ENCODE measurements around the gene DPYSL3.

Gene DPYSL3

DNA sequence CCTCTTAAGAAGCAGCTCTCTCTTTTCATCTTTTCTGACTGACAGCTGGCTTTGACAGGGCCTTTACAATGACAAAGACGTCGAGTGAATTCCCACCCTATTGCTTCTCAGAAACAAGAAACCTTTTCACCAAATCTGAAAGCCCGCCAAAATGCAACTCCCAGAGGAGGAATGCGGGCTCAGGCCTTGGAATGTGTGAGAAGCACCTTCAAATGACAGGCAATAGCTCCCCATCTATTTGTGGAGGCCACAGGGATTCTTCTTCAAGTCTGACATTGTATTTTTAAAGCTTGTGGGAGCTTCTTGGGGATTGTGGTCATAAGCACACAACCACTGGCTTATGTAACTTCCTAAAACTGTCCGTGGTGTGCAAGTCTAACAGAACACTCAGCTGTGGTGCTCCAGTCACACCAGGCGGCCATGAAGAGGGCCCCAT is 72.7 kb downstream of the DPYSL3 start:
- DNase-seq (ENCODE audit: low read depth), result no peak

DNA sequence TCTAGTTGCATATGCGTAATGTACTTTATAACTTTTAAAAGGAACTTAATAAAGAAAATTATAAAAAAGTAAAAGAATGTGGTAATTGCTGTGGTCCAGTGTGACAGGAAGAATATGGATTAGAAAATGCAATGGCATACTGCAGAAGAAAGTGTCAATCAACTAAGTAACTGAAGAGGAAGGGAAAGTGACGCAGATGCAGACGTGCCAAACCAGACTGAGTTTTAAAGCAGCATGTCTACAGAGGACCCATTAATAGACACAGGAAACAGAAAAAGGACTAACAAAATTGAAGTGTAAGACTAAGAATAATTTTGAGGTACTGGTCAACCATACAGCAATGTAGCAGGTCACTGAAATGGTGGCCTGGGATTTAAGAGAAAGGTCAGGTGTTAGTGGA is 73.3 kb downstream of the DPYSL3 start:
- no peak for DNase-seq (ENCODE audit: low read depth)

DNA sequence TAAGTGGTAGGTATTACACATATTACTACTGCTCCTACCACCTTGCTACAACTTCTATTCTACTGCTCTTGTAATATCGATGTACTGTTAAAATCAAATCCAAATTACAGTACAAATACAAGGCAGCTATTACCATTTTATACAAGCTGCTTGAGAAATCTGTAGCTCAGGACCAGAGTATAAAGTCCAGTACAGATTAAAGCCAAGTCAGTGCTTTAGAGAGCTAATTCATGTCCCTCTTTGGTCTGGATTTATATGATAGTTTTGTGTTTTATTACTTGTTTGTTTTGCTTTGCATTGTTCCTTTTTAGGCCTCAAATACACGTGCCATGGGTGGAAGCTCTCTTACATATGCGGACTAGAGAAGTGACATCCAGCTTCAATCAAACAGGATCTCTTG is 75.8 kb downstream of the DPYSL3 start:
- DNase-seq (ENCODE audit: low read depth), result no peak

DNA sequence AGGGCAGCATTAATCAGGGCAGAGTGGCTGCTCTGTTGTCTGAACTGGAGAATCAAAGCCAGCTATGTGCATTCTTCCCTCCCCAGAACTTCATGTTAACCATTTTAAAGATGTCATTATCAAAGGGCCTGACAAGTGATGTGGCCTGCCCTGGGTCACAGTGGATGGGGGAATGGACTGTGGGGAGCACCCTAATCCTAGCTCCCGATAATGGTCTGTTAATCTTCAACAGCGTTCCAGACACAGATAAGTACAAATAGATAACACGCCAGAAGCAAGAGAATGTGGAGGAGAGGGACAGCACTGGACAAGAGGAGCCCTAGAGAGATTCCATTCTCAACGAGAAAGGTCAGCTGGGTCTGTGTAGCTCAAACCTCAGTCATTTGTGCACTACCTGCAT is 77.5 kb downstream of the DPYSL3 start:
- no peak for DNase-seq (ENCODE audit: low read depth)

DNA sequence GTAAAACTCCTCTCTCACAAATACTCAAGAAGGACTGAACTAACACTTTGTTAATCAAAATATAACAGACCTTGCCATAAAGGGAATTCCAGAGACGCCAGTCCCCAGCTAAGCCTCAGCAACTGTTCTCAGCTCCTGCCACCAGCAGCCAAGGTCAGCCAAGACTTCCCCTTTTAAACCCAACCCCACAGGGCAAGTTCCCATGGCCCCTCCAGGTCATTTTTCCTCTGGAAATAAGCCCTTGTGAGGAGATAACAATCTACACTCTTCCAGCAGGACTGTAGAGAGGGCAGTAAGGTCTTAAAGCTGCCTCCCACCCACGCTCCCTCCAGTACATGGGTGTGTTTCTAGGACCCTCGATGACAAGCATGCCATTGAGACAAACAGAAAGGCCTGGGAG is 78.3 kb downstream of the DPYSL3 start:
- DNase-seq (ENCODE audit: low read depth), result no peak

DNA sequence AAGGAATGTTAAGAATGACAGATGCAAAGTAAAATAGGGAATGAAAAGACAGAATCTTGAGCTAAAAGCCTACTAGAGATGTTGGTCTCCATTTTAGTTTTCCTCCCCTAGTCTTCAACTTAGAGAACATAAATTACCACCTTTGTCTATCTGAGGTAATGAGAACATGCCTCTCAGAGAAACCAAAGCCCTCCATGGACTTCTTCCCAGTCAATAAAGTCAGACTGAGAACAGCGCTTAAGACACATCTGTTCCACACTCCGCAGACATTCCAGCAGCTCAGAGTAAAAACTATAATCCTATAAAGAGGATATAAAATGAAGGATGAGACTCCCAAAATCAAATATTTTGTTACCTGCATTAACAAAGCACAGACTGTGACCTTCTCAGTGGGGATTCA is 79.2 kb downstream of the DPYSL3 start:
- no peak for DNase-seq (ENCODE audit: low read depth)

DNA sequence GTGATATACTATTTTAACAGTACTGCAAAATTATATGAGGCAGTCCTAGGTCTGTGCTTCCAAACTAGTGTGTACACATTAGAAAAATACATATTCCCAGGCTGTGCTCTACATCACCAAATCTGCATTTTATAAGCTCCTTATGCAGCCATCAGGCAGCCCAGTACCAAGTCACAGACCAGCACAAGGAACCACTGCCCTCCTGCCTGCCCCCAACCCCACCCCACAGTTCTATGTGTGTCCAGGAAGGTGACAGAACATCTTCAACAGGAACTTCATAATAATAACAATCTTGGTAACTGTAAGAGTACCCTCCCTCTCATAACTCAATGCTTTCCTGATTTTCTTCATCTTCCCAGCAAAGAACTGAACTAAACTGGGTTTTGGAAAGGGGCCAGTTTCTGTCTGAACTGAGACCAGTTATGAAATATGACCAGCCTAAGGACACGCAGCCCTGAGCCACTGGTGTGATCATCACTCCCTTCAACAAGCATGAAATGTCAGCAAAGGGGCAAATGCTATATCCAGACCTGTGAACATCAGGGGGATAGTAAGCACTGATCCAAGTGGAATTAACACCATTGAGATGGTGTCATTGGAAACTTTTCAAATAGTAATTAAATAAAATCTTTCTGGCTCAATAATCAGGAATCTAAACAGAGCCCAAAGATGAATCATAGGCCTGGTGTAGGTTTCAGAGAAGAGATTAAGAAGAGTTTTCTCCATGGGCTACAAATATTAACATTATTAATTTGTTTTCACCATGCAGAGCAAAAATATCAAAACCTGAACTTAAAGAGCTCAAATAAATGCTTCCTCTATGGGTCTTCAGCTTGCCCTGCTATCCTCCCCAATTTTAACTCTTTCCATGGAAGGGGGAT is 82.1 kb downstream of the DPYSL3 start:
- no peak for DNase-seq (ENCODE audit: low read depth)

DNA sequence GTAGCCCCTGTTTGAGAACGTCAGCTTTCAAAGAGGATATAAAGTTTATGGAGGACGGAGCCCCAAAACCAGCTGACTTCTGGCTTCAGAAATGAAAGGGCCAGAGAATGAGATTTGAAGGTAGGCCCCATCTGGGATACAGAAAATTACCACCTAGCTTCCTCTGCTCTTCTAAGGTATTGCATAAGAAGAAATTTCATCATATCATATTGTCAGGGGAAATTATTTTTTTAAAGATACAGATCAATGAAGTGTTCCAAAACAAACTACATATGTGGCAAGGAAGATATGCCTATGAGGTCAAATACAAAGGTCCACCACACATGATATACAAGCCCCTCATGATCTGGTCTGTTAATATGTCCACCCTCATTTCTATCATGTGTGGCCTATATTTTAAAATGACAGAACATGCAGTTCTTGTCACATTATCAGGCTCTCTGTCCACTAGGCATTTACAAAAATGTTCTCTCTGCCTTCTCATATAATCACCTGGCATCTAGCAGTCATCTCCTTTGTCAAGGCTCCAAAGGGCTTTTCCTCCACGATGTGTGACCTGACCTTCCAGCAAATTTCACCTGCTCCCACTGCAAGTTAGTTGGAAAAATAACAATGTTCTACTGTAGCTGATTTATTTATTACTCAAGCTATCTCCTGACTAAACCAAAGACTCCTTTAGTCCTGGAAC is 83.1 kb downstream of the DPYSL3 start:
- no peak for DNase-seq (ENCODE audit: low read depth)

DNA sequence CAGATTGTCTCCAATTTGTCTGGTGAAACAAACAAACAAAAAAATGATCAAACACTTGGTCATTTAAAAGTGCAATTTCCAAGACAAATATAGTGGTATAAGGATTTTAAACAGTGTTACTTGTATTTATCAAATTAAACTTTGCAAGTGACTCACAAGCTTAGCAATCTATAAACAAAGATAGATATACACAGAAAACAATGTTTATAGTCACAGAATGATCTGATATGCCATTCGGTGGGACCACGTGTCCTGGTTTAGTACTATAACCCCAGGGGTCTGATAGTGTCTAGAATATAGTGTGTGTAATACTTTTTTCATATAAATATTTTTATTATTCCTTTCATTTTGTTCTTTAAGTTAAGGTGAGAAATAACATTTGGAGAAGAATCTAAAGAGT is 91.3 kb downstream of the DPYSL3 start:
- DNase-seq (ENCODE audit: low read depth), result no peak

DNA sequence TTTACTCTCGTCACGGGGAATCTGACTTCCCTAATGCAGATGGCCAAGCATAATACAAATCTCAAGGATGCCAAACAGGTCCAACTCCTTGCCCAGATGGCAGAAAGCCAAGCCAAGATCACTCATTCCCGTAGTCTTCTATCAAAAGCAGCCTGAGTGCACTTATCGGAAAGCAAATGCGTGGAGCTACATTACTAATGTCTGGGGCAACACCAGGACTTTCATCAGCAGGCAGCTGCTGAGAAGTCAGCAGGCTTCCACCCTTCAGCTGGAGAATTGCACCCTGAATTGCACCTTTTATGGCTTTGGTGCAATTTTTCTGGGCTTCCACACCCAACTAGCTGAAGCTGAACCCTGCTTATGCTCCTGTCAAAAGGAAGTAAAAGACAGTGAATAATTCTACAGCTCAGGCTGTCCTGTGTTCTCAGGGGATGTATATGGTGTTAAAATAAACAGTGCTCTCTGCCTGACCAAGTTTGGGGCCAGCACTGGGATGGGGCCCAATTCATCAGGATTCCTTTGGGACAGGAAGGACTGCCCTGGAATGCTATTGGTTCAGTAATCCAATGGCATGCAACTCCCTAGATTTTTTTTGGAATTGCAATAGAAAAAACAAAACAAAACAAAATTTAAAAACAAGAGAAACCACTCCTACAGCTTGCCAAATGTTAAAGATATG is 92.6 kb downstream of the DPYSL3 start:
- DNase-seq (ENCODE audit: low read depth), result peak; percentile 35

DNA sequence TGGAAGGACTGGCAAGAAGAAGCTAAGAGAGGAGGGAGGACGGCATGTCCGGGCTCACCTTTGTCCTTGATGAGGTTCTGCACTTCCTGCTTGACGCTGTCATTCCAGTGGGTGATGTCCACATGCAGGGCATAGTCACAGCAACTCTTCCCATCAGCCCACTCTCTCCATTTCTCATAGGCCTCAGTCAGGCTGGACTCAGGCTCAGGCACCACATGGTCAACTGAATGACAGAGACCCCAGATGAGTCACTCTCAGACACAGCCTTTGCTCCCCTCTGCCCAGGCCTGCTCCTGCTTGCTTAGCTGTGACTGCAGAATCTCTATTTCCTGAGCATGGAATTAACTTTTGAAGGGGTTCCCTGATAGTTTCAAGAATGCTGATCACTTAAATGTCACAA is 94.2 kb downstream of the DPYSL3 start:
- DNase-seq (ENCODE audit: low read depth), result no peak

DNA sequence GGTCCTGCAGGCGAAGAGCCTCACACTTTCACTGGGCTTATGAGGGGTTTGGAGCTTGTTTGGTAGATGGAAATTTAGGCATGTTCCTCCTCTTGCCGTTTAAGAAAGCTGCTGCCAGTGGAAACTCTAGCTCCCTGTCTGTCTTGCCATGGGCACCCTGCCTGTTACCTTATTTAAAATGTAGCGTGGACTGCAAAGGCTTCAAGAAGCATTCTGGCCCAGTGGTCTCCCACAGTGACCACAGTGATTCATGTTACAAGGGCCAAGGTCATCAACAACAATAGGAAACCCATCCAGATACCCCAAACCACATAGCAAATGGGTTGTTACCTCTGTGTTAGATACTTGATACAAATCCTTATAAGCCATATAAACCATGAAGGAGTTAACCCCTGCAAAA is 96.6 kb downstream of the DPYSL3 start:
- DNase-seq (ENCODE audit: low read depth), result no peak

DNA sequence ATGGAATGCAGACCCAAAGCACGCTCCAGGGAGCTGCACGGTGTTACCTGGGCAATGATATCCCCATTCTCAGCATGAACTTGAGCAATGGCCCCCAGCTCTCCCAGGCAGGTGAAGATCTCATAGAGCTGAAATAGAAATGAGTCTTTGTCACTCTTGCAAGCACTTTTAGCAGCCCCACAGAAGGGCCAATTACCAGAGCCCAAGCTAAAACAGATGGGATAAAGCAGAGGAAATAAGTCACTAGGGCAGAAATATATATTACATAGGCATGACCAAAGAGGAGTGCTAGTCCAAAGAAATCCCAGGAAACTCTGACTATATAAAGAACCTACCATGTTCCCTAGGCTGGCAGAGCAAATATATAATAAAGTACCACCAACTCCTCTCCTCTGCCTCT is 97.3 kb downstream of the DPYSL3 start:
- no peak for DNase-seq (ENCODE audit: low read depth)

DNA sequence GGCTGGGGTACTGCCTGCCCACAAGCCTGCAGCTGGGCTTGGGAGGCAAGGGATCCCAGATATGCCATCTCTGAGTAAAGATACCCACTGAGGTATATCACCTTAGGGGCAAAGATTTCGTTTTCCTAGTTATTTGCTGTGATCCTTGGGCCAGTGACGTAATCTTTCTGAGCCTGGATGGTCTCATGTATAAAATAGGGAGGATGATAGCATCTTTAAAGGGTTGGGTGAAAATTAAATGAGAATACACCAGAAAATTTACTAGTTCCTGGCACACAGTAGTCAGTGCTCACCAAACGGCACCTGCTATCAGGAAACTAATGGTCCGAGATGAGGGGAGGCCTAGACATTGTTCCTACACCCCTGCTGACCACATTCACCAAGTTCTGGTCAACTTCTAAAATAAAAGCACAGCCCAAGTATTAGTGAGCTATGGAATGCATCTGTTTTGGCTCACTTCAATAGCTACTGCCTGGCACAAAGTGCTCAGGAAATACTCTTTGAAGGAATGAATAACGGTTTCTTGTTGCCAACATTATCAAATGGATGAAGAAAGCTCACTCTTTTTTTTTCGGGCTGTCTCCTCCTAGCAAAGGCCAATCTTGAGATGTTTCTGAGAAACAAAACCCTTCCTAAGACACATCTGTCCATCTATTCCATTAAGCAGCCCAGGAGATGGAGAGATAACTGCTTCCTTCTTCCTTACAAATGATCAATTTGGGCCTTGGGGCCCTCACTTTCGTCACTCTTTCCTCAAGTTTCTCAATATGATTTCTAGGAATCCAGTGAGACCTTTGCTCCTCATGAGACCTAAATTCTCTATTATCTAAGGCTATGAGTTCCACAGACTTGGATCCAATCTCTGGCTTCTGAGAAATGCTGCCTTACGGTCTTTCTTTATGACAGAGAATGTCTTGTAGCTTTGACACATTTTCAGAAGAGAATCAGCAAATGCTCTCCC is 98.2 kb downstream of the DPYSL3 start:
- DNase-seq (ENCODE audit: low read depth), result no peak

DNA sequence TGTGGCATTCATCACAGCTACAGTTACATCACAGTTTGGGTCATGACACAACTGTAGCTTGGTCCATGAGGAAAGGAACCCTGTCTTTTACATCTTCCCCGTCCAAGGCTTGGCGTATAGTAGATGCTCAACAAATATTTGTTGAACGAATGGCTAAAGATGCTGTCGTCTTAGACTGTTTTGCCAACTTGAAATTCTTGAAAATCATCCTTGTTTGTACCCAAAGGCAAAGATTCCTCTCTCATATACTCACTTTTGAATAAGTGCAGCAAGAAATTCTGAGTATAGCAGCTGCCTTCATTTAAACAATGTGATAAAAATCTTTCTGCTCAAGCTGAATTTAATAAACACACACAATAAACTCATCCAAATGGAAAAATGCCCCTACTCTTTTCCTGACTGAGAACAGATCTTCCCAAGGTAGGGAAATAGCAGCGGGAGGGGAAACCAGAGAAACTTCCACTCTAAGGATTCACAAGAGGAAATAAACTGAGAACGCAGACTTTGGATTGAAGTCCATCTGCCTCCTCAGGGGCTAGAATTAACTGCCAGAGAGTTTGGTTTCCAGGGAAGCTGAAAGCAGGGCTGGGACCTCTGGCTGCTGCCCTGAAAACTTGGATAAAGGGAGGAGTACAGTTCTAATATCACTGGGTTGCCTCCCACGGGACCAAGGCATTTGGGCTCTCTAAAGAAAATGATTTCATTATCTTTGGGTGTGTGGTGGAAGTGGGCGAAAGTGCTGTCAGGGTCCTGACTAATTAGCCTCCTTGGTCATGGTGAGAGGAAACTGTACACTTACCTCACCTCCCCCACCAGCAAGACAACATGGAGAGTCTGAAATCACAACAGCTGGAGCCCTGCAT is 99.1 kb downstream of the DPYSL3 start:
- no peak for DNase-seq (ENCODE audit: low read depth)

DNA sequence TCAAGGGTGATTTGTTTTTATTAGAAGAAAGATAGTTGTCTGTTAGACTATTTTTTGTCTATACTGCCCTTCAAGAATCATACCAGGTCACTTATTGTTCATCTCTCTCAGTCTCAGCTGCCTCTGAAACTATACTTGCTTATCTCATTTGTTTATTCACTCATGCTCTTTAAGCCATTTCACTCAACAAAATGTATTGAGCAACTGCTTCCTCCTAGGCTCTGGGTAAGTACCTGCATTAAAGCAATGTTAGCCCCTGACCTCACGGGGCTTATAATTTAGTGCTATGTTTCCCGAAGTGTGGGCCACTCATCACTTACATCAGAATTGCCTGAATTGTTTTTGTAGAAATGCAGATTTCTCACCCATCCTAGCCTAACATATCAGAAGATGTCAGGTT is 100.9 kb downstream of the DPYSL3 start:
- DNase-seq (ENCODE audit: low read depth), result no peak

DNA sequence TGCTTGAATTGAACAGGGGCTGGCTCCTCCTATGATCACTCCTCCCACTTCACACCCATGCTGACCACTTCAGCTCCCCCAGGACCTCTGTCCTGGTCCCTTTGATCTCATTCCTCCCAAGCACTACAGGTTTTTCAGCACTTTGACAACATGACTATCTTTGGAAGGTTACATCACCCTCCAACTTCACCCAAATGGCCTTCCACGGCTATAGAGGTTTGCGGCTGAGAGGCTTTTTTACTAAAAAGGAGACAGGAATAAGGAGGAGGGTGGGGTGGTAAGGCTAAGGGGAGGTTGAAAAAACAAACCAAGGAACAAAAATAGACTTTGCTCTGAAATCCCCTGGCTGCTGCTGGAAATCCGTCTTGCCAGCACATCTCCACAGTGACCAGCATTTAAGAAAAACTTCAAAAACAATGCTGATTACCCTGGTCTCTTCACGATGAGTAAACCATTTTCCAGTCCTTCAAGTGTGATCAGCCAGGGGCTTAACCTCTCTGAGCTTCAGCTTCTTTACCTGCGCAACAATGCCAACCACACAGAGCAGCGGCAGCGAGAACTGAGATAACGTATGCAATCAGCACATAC is 102.7 kb downstream of the DPYSL3 start:
- no peak for DNase-seq (ENCODE audit: low read depth)

DNA sequence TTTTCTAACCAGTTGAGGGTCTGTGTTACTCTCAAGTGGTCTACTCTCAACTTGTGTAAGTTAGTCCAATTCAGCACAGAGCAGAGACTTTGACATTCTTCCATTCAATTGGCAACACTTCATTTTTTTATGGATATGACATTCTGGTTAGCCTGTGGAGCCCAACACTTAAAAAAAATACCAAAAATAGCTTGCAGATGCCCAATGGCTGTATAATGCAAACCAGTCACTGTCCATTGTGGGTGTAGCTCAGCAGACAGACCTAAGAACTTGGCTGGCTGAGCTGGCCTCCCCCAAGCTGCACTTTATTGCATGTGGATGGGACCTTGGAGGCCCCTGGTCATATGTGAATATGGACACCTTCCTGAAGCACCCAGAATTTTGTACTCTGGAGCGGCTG is 103.2 kb downstream of the DPYSL3 start:
- DNase-seq (ENCODE audit: low read depth), result no peak

DNA sequence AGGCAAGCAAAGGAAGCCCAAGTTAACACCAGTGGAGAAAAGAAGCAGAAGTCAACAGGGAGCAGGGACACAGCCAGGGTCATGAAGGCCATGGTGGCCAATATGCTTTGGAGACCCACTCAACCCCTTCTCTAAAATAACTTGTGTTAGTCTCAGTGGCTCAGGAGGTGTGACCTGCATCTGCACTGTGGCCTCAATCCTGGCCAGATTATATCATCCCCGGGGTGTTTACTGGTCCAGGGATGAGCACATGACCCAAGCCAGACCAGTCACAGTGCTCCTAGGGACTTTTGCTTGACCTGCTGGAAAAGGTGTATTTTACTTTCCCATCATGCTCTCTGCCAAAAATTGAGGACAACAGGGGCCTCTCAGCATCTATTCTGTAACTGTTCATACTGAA is 105.2 kb downstream of the DPYSL3 start:
- DNase-seq (ENCODE audit: low read depth), result no peak

Measured in GM04503 (cell line).